WTC11 (cell line): Measurements from ENCODE around the gene SGSM2. TPM values are rescaled to one million over a fixed set of nuclear protein-coding genes. Genes with fewer than 3 reads are reported as not detected.

ENCODE experiments used
- ATAC-seq: fragments of 200-7000 bp; cut with Tn5 transposase; 2 replicates; pipeline ENCODE4 v1.10.0; 2021; ENCODE audit warnings: mild to moderate bottlenecking, moderate library complexity
- CTCF ChIA-PET: fragments of 300-600 bp; sonication (Branson Sonifier 250); formaldehyde crosslinking; loops from one replicate; lab custom pipeline; 2021; ENCODE audit warnings: antibody characterized with exemption; lab: Charles Lee
- POLR2A ChIA-PET: fragments of 350-600 bp; sonication (Branson Sonifier 250); formaldehyde crosslinking; loops from one replicate; lab custom pipeline; 2021; ENCODE audit warnings: antibody characterized with exemption; lab: Charles Lee
- DNase-seq: peaks from one replicate; pipeline ENCODE4 v3.0.0; 2021; ENCODE audit warnings: low spot score
- H3K27ac Mint-ChIP-seq: 2 replicates; pipeline ENCODE4 v1.8.0; 2021; ENCODE audit warnings: mixed read lengths
- H3K27me3 Mint-ChIP-seq: 2 replicates; pipeline ENCODE4 v1.8.0; 2021; ENCODE audit warnings: low read depth, mild to moderate bottlenecking, moderate library complexity, mixed read lengths
- H3K36me3 Mint-ChIP-seq: 2 replicates; pipeline ENCODE4 v1.8.0; 2021; ENCODE audit warnings: mixed read lengths
- H3K4me1 Mint-ChIP-seq: 2 replicates; pipeline ENCODE4 v1.8.0; 2022; ENCODE audit warnings: mixed read lengths
- H3K4me3 Mint-ChIP-seq: 2 replicates; pipeline ENCODE4 v1.8.0; 2021; ENCODE audit warnings: mild to moderate bottlenecking, moderate library complexity, mixed read lengths
- H3K9me3 Mint-ChIP-seq: 2 replicates; pipeline ENCODE4 v1.8.0; 2021; ENCODE audit warnings: mixed read lengths
- CREM ChIP-seq: sonication (generic); formaldehyde crosslinking; IDR thresholded peaks from 2 replicates; pipeline ENCODE4 v1.8.1; 2022; ENCODE audit warnings: mild to moderate bottlenecking, missing genetic modification reagents, moderate library complexity
- IRF2 ChIP-seq: sonication (generic); formaldehyde crosslinking; IDR thresholded peaks from 2 replicates; pipeline ENCODE4 v1.8.0; 2022; ENCODE audit warnings: low read depth, missing genetic modification reagents, borderline replicate concordance
- JAZF1 ChIP-seq: fragments of 250-450 bp; sonication (Bioruptor Pico); IDR thresholded peaks from 2 replicates; pipeline ENCODE4 v1.9.0; 2021; ENCODE audit warnings: moderate library complexity, mild to moderate bottlenecking, inconsistent platforms
- KAT7 ChIP-seq: sonication (generic); formaldehyde crosslinking; IDR thresholded peaks from 2 replicates; pipeline ENCODE4 v1.8.1; 2023; ENCODE audit warnings: missing genetic modification reagents, mild to moderate bottlenecking, borderline replicate concordance
- NFATC4 ChIP-seq: fragments of 250-450 bp; sonication (Bioruptor Pico); IDR thresholded peaks from 2 replicates; pipeline ENCODE4 v1.9.0; 2021; ENCODE audit warnings: mild to moderate bottlenecking
- NFE2L1 ChIP-seq: sonication (generic); formaldehyde crosslinking; IDR thresholded peaks from 2 replicates; pipeline ENCODE4 v1.8.1; 2023; ENCODE audit warnings: missing genetic modification reagents
- NFYB ChIP-seq: sonication (generic); formaldehyde crosslinking; conservative IDR thresholded peaks from 2 replicates; pipeline ENCODE4 v1.8.0; 2022; ENCODE audit warnings: low read depth, missing genetic modification reagents
- NR3C1 ChIP-seq: sonication (generic); formaldehyde crosslinking; conservative IDR thresholded peaks from 2 replicates; pipeline ENCODE4 v1.8.1; 2023; ENCODE audit warnings: low read depth, mild to moderate bottlenecking, missing genetic modification reagents
- PRRX2 ChIP-seq: fragments of 250-450 bp; sonication (Bioruptor Pico); IDR thresholded peaks from 2 replicates; pipeline ENCODE4 v1.8.0; 2021; ENCODE audit warnings: mild to moderate bottlenecking
- RELA ChIP-seq: sonication (generic); formaldehyde crosslinking; IDR thresholded peaks from 2 replicates; pipeline ENCODE4 v1.8.1; 2022; ENCODE audit warnings: missing genetic modification reagents, mild to moderate bottlenecking, borderline replicate concordance
- SP1 ChIP-seq: sonication (generic); formaldehyde crosslinking; conservative IDR thresholded peaks from 2 replicates; pipeline ENCODE4 v1.8.1; 2022; ENCODE audit warnings: missing genetic modification reagents
- ZNF263 ChIP-seq: sonication (generic); formaldehyde crosslinking; IDR thresholded peaks from 2 replicates; pipeline ENCODE4 v1.8.1; 2022; ENCODE audit warnings: low read depth, mild to moderate bottlenecking, moderate library complexity, missing genetic modification reagents
- ZNF671 ChIP-seq: fragments of 250-450 bp; sonication (Bioruptor Pico); IDR thresholded peaks from 2 replicates; pipeline ENCODE4 v1.8.0; 2021; ENCODE audit warnings: mild to moderate bottlenecking
- total RNA-seq: library from RNA; stranded (reverse); gene quantifications from 3 replicates; pipeline ENCODE4 v1.2.3, GENCODE V29; 2021
- TF ChIP-seq, protein P1 (sequence below): sonication (generic); formaldehyde crosslinking; IDR thresholded peaks from 2 replicates; pipeline ENCODE4 v1.8.1; 2023; ENCODE audit warnings: mild to moderate bottlenecking, moderate library complexity, missing genetic modification reagents
- TF ChIP-seq, protein P2 (sequence below): sonication (generic); formaldehyde crosslinking; conservative IDR thresholded peaks from 2 replicates; pipeline ENCODE4 v1.8.1; 2022; ENCODE audit warnings: mild to moderate bottlenecking, missing genetic modification reagents
- TF ChIP-seq, protein P3 (sequence below): sonication (generic); formaldehyde crosslinking; IDR thresholded peaks from 2 replicates; pipeline ENCODE4 v1.8.0; 2022; ENCODE audit warnings: missing genetic modification reagents
- TF ChIP-seq, protein P4 (sequence below): sonication (generic); formaldehyde crosslinking; IDR thresholded peaks from 2 replicates; pipeline ENCODE4 v1.8.0; 2022; ENCODE audit warnings: mild to moderate bottlenecking, missing genetic modification reagents
- TF ChIP-seq, protein P5 (sequence below): sonication (generic); formaldehyde crosslinking; IDR thresholded peaks from 2 replicates; pipeline ENCODE4 v1.8.0; 2023; ENCODE audit warnings: missing genetic modification reagents, mild to moderate bottlenecking, borderline replicate concordance
- TF ChIP-seq, protein P6 (sequence below): sonication (generic); formaldehyde crosslinking; IDR thresholded peaks from 2 replicates; pipeline ENCODE4 v1.8.1; 2023; ENCODE audit warnings: mild to moderate bottlenecking, missing genetic modification reagents, borderline replicate concordance
- TF ChIP-seq, protein P7 (sequence below): sonication (generic); formaldehyde crosslinking; IDR thresholded peaks from 2 replicates; pipeline ENCODE4 v1.8.1; 2022; ENCODE audit warnings: mild to moderate bottlenecking, moderate library complexity, missing genetic modification reagents

Gene SGSM2
- total RNA-seq, 1 experiment from 2014 or later = 50.3 TPM

GRCh38 chr17:2401426-2402221, 64.3 kb downstream of the SGSM2 start:
- ATAC-seq = peak; percentile 36
- no peaks in the 10 kb centered on the region for H3K9me3 Mint-ChIP-seq
- POLR2A ChIA-PET = interaction anchor here (0.6 to 1.9 kb wide), 6 partner anchors 9 to 115 kb away, joined by 3 to 13 read pairs (median 4); no protein-coding TSS in a partner anchor
- H3K4me3 Mint-ChIP-seq = peak overlapping the region; percentile 89
- H3K27ac Mint-ChIP-seq = peak overlapping the region; percentile 100
- H3K36me3 Mint-ChIP-seq = no peaks in the 10 kb centered on the region
- CTCF ChIA-PET = interaction anchor here (0.8 to 7.0 kb wide), 9 partner anchors 9 to 753 kb away, joined by 3 to 60 read pairs (median 4); partner anchors contain the start of gene SGSM2
- DNase-seq = peak; percentile 100
- peaks cover 25% of the 10 kb centered on the region for H3K4me1 Mint-ChIP-seq
- 0 out of 2 replicates have a peak, but pooled peaks cover 5% of the 10 kb centered on the region for H3K27me3 Mint-ChIP-seq
- TF ChIP-seq, protein P1, sequence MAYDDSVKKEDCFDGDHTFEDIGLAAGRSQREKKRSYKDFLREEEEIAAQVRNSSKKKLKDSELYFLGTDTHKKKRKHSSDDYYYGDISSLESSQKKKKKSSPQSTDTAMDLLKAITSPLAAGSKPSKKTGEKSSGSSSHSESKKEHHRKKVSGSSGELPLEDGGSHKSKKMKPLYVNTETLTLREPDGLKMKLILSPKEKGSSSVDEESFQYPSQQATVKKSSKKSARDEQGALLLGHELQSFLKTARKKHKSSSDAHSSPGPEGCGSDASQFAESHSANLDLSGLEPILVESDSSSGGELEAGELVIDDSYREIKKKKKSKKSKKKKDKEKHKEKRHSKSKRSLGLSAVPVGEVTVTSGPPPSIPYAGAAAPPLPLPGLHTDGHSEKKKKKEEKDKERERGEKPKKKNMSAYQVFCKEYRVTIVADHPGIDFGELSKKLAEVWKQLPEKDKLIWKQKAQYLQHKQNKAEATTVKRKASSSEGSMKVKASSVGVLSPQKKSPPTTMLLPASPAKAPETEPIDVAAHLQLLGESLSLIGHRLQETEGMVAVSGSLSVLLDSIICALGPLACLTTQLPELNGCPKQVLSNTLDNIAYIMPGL (CRISPR knock-in tag) = 0 out of 2 replicates have a peak, but pooled peaks have one; percentile 56
- TF ChIP-seq, protein P2, sequence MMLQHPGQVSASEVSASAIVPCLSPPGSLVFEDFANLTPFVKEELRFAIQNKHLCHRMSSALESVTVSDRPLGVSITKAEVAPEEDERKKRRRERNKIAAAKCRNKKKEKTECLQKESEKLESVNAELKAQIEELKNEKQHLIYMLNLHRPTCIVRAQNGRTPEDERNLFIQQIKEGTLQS = no peak
- TF ChIP-seq ZNF671 (CRISPR knock-in tag) (no peak), IRF2 (no peak), SP1 (CRISPR knock-in tag) (peak; percentile 88; the same call in 1 of the 2 replicates), PRRX2 (CRISPR knock-in tag) (no peak), KAT7 (CRISPR knock-in tag) (no peak), NFATC4 (CRISPR knock-in tag) (peak; percentile 34; the same call in 1 of the 2 replicates), NFE2L1 (CRISPR knock-in tag) (peak; percentile 47; the same call in 1 of the 2 replicates), CREM (peak; percentile 87), NFYB (CRISPR knock-in tag) (peak; percentile 76), JAZF1 (CRISPR knock-in tag) (no peak), ZNF263 (CRISPR knock-in tag) (no peak), NR3C1 (CRISPR knock-in tag) (no peak), RELA (CRISPR knock-in tag) (no peak)
- TF ChIP-seq, protein P3, sequence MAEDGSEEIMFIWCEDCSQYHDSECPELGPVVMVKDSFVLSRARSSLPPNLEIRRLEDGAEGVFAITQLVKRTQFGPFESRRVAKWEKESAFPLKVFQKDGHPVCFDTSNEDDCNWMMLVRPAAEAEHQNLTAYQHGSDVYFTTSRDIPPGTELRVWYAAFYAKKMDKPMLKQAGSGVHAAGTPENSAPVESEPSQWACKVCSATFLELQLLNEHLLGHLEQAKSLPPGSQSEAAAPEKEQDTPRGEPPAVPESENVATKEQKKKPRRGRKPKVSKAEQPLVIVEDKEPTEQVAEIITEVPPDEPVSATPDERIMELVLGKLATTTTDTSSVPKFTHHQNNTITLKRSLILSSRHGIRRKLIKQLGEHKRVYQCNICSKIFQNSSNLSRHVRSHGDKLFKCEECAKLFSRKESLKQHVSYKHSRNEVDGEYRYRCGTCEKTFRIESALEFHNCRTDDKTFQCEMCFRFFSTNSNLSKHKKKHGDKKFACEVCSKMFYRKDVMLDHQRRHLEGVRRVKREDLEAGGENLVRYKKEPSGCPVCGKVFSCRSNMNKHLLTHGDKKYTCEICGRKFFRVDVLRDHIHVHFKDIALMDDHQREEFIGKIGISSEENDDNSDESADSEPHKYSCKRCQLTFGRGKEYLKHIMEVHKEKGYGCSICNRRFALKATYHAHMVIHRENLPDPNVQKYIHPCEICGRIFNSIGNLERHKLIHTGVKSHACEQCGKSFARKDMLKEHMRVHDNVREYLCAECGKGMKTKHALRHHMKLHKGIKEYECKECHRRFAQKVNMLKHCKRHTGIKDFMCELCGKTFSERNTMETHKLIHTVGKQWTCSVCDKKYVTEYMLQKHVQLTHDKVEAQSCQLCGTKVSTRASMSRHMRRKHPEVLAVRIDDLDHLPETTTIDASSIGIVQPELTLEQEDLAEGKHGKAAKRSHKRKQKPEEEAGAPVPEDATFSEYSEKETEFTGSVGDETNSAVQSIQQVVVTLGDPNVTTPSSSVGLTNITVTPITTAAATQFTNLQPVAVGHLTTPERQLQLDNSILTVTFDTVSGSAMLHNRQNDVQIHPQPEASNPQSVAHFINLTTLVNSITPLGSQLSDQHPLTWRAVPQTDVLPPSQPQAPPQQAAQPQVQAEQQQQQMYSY (CRISPR knock-in tag) = peak; percentile 98
- TF ChIP-seq, protein P4, sequence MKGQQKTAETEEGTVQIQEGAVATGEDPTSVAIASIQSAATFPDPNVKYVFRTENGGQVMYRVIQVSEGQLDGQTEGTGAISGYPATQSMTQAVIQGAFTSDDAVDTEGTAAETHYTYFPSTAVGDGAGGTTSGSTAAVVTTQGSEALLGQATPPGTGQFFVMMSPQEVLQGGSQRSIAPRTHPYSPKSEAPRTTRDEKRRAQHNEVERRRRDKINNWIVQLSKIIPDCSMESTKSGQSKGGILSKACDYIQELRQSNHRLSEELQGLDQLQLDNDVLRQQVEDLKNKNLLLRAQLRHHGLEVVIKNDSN = 0 out of 2 replicates have a peak, but pooled peaks have one; percentile 15
- TF ChIP-seq, protein P5, sequence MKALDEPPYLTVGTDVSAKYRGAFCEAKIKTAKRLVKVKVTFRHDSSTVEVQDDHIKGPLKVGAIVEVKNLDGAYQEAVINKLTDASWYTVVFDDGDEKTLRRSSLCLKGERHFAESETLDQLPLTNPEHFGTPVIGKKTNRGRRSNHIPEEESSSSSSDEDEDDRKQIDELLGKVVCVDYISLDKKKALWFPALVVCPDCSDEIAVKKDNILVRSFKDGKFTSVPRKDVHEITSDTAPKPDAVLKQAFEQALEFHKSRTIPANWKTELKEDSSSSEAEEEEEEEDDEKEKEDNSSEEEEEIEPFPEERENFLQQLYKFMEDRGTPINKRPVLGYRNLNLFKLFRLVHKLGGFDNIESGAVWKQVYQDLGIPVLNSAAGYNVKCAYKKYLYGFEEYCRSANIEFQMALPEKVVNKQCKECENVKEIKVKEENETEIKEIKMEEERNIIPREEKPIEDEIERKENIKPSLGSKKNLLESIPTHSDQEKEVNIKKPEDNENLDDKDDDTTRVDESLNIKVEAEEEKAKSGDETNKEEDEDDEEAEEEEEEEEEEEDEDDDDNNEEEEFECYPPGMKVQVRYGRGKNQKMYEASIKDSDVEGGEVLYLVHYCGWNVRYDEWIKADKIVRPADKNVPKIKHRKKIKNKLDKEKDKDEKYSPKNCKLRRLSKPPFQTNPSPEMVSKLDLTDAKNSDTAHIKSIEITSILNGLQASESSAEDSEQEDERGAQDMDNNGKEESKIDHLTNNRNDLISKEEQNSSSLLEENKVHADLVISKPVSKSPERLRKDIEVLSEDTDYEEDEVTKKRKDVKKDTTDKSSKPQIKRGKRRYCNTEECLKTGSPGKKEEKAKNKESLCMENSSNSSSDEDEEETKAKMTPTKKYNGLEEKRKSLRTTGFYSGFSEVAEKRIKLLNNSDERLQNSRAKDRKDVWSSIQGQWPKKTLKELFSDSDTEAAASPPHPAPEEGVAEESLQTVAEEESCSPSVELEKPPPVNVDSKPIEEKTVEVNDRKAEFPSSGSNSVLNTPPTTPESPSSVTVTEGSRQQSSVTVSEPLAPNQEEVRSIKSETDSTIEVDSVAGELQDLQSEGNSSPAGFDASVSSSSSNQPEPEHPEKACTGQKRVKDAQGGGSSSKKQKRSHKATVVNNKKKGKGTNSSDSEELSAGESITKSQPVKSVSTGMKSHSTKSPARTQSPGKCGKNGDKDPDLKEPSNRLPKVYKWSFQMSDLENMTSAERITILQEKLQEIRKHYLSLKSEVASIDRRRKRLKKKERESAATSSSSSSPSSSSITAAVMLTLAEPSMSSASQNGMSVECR (CRISPR knock-in tag) = 0 out of 2 replicates have a peak, but pooled peaks have one; percentile 17
- TF ChIP-seq, protein P6, sequence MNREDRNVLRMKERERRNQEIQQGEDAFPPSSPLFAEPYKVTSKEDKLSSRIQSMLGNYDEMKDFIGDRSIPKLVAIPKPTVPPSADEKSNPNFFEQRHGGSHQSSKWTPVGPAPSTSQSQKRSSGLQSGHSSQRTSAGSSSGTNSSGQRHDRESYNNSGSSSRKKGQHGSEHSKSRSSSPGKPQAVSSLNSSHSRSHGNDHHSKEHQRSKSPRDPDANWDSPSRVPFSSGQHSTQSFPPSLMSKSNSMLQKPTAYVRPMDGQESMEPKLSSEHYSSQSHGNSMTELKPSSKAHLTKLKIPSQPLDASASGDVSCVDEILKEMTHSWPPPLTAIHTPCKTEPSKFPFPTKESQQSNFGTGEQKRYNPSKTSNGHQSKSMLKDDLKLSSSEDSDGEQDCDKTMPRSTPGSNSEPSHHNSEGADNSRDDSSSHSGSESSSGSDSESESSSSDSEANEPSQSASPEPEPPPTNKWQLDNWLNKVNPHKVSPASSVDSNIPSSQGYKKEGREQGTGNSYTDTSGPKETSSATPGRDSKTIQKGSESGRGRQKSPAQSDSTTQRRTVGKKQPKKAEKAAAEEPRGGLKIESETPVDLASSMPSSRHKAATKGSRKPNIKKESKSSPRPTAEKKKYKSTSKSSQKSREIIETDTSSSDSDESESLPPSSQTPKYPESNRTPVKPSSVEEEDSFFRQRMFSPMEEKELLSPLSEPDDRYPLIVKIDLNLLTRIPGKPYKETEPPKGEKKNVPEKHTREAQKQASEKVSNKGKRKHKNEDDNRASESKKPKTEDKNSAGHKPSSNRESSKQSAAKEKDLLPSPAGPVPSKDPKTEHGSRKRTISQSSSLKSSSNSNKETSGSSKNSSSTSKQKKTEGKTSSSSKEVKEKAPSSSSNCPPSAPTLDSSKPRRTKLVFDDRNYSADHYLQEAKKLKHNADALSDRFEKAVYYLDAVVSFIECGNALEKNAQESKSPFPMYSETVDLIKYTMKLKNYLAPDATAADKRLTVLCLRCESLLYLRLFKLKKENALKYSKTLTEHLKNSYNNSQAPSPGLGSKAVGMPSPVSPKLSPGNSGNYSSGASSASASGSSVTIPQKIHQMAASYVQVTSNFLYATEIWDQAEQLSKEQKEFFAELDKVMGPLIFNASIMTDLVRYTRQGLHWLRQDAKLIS (CRISPR knock-in tag) = no peak
- TF ChIP-seq, protein P7, sequence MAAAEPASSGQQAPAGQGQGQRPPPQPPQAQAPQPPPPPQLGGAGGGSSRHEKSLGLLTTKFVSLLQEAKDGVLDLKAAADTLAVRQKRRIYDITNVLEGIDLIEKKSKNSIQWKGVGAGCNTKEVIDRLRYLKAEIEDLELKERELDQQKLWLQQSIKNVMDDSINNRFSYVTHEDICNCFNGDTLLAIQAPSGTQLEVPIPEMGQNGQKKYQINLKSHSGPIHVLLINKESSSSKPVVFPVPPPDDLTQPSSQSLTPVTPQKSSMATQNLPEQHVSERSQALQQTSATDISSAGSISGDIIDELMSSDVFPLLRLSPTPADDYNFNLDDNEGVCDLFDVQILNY (CRISPR knock-in tag) = 0 out of 2 replicates have a peak, but pooled peaks have one; percentile 16
